ENCODE results near the gene LRBA.
"Not testable (repeated sequence)": the region's sequence is repeated elsewhere in the genome, so short reads cannot be mapped to it uniquely, and the experiment has no call there.

Gene LRBA

GRCh38 chr4:150782311-150782710, 232.8 kb downstream of the LRBA start:
- DNase-seq: no peak

GRCh38 chr4:150781191-150781590, 233.9 kb downstream of the LRBA start:
- DNase-seq: no peak

GRCh38 chr4:150779707-150780106, 235.4 kb downstream of the LRBA start:
- DNase-seq: no peak

DNA sequence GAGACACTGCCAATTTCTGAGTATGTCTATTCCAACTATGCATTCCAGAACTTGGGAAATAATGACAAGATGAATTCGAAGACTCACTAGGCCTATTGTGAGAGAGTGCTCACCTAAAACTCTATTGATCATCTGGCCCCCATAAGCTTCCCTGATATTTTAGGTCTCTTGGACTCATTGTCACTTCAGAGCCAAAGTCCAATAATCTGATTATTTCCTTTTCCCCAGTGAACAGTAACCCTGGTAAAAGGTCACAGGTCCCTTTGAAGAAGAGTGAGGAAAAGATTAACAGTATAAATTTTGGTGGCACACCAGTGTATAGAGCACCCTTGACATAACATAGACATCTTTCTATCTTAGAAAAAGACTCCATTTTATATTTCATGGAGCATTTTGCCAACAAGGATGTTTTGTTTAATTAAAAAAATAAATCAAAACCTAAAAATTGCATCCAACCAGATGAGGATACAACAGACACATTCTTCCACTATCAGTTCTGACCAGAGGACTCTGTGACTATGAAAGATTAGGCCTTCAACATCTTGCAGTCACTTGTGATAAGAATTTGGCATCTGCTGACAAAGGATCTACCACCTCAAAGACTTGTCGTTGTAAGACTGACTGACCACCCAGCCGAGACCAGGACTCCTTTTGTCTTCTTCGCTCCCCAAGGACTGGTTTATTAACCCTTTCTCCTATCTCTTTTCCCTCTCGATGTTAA, 241.2 kb downstream of the LRBA start:
- no peak for DNase-seq

GRCh38 chr4:150773032-150773431, 242.1 kb downstream of the LRBA start:
- no peak for DNase-seq

GRCh38 chr4:150771382-150771781, 243.7 kb downstream of the LRBA start:
- DNase-seq: no peak

DNA sequence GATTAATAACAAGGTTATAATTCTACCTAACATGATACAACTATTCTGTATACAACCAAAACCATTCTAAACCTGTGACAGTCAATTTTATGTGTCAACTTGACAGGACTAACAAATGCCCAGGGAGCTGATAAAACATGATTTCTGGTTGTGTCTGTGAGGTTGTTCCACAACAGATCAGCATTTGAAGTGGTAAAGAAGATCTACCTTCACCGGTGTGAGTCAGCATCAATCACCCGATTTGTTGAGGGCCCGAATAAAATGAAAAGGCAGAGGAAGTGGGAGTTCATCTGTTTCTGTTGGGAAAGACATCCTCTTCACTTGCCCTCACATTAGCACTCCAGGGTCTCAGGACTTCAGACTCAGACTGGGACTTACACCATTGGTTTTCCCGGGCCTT, 245.2 kb downstream of the LRBA start:
- no peak for DNase-seq

- no peak for DNase-seq
These were observed 245.8 kb downstream of the LRBA start for GRCh38 chr4:150769248-150769647.

- no peak for DNase-seq
These were observed 246.6 kb downstream of the LRBA start for GRCh38 chr4:150768497-150768896.

DNA sequence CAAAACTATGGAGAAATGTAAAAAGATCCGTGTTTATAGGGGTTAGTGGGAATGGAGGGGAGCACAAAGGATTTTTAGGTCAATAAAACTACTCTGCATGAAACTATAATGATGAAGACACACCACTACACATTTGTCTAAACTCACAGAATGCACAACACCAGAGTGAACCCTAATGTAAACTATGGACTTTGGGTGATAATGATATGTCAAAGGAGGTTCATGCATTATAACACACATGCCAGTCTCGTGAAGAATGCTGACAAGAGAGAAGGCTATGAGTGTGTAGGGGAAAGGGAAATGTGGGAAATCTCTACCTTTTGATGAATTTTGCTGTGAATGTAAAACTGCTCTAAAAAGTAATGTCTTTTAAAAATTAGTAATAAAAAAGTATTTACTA, 249.9 kb downstream of the LRBA start:
- no peak for DNase-seq

DNA sequence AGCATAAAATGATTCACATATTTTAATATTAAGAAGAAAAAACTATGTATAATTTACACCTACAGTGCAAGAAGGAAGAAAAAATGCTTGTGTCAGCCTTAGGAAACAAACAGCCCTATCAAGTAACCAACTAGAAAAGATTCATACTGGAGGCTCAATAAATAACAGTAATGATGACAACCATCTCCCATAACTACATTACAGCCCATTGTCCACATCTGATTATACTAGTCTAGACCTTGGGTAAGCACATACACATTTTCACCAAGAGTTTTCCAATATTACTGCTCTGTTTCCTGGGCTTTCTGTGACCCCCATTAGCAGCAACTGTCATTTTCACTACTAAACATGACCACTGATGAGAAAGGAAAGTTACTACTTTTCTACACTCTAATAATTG, 263.4 kb downstream of the LRBA start:
- no peak for DNase-seq

GRCh38 chr4:150750824-150751223, 264.3 kb downstream of the LRBA start:
- DNase-seq: no peak

GRCh38 chr4:150746156-150746555, 268.9 kb downstream of the LRBA start:
- no peak for DNase-seq

DNA sequence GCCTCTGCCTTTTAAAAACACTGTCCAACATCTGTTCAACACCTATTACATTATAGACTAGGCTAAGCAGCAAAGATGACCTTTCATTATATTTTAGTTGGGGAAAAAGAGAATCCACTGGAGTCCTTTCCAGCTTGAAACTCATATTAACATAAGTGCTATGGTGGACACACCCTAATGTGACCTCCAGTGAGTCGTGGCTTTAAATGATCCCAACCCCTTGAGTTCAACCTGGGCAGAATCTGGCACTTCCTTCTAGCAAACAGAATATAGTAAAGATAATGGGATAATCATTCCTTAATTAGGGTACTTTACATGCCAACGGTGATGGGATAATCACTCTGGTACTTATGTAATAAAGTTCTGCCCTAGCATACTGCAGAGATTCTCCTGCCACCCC, 270.5 kb downstream of the LRBA start:
- no peak for DNase-seq

DNA sequence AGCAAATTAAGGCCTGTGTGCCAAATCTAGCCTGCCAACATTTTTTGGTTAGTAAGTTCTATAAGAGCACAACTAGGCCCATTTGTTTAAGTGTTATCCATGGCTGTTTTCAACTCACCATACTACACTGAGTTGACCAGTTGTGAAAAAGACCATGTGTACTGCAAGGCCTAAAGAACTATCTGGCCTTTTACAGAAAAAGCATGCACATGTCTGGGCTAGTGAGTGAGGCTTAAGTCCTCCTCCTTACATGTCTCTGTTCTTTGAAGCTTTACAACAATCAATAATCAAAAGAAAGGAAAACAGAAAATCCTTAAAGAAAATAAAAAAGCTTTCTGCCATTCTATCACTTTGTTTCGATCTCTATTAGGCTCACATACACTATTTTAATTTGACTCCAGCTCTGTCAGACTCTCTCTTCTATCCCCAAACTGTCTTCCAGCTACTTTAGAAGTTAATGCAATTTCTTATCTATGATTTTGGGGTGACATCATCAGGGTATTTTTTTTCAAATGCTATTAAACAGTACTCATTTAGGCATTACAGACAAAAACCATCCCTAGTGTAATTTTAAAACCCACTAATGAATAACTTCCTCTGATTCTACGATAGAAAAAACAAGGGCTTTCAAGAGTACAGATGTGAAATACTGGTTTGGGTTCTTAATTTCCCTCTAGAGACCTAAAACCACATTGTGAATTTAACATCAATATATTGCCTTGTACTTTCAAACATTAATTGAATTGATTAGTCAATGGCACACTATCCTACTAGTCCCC, 271.3 kb downstream of the LRBA start:
- no peak for DNase-seq

DNA sequence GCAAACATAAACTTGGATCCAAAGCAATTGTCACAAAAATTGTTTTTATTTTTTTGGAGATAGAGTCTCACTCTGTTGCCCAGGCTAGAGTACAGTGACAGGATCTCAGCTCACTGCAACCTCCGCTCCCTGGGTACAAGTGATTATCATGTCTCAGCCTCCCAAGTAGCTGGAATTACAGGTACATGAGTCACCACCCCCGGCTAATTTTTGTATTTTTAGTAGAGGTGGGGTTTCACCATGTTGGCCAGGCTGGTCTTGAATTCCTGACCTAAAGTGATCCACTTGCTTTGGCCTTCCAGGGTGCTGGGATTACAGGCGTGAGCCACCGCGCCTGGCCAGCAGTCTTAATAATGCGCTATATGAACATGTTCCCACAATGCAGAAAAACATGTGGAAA, 272.2 kb downstream of the LRBA start:
- not testable (repeated sequence) for DNase-seq

- DNase-seq: no peak
These were observed 275.5 kb downstream of the LRBA start for GRCh38 chr4:150739591-150739990.

DNA sequence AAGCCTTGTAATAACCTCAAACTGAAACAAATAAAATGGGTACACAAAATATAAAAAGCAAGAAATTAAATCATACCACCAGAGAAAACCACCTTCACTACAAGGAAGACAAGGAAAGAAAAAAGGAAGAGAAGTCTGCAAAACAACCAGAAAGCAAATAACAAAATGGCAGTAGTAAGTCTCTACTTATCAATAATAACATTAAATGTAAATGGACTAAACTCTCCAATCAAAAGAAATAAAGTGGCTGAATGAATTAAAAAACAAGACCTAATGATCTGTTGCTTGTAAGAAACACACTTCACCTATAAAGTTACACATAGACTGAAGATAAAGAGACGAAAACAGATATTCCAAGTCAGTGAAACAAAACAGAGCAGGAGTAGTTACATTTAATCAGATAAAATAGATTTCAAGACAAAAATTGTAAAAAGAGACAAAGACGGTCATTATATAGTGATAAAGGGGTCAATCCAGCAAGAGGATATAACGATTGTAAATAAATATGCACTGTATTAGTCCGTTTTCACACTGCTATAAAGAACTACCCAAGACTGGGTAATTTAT, 289.0 kb downstream of the LRBA start:
- no peak for DNase-seq

- DNase-seq: no peak
These were observed 291.2 kb downstream of the LRBA start for GRCh38 chr4:150723727-150724411.

DNA sequence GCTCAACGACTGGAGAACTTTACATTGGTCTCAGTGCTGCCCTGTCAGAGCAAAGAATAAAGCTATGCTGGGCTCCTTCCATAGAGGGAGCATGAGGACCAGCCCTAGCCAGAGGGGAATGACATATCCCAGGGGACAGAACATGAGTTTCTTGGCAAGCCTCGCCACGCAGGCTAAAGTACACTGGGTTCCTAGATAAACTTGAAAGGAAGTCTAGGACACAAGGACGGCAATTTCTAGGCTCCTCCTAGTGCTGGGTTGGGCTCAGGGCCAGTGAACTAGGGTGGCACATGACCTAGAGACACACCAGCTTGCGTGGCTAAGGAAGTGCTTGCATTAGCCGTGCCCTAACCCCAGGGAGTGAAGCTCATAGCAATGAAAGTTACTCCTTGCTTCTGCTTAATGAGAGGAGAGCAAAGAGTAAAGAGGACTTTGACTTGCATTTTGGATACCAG, 292.1 kb downstream of the LRBA start:
- no peak for DNase-seq

- DNase-seq: no peak
These were observed 294.0 kb downstream of the LRBA start for GRCh38 chr4:150720973-150721518.

GRCh38 chr4:150717952-150718351, 297.1 kb downstream of the LRBA start:
- no peak for DNase-seq

Data from NCI-H1930 (cell line).